22Rv1 (cell line): ENCODE data around the gene BRAT1.

Source experiments
- ZFX ChIP-seq: fragments of 450-650 bp; IDR thresholded peaks from 2 replicates; pipeline ENCODE4 v1.6.1; 2017; ENCODE audit warnings: antibody characterized with exemption, borderline replicate concordance
- TF ChIP-seq, protein P1 (sequence below): fragments of 450-650 bp; IDR thresholded peaks from 2 replicates; pipeline ENCODE4 v1.5.1; 2017; ENCODE audit warnings: mild to moderate bottlenecking

GRCh38 chr7:2603044-2603965 is 48.0 kb upstream of the BRAT1 start:
- TF ChIP-seq, protein P1, sequence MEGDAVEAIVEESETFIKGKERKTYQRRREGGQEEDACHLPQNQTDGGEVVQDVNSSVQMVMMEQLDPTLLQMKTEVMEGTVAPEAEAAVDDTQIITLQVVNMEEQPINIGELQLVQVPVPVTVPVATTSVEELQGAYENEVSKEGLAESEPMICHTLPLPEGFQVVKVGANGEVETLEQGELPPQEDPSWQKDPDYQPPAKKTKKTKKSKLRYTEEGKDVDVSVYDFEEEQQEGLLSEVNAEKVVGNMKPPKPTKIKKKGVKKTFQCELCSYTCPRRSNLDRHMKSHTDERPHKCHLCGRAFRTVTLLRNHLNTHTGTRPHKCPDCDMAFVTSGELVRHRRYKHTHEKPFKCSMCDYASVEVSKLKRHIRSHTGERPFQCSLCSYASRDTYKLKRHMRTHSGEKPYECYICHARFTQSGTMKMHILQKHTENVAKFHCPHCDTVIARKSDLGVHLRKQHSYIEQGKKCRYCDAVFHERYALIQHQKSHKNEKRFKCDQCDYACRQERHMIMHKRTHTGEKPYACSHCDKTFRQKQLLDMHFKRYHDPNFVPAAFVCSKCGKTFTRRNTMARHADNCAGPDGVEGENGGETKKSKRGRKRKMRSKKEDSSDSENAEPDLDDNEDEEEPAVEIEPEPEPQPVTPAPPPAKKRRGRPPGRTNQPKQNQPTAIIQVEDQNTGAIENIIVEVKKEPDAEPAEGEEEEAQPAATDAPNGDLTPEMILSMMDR: no peak
- no peak for TF ChIP-seq ZFX
